ENCODE measurements around the gene PCSK5.

DNA sequence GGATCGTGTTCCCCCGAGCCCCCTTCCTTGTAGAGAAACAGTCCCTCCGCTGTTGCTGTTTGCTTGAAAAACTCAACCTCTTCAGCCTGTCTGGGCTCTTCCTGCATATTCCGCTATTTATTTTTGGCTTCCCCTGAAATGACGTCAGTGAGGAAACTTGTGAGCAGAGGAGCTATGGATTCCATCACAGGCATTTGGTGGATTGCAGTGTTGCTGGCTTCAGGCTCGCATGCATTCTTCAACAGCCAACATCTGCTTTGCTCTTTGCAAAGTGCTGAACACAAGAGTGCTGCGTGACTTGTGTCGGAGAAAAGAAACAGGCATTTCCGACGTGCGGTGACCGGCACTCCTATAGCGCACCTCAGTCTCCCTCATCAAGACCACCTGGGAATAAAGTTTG lies 271.1 kb downstream of the PCSK5 start:
- no peak for TF ChIP-seq FOXM1 (IDR thresholded peaks at IDR 0.05; ENCODE audit: borderline replicate concordance, low read depth)
- TF ChIP-seq, protein P1, sequence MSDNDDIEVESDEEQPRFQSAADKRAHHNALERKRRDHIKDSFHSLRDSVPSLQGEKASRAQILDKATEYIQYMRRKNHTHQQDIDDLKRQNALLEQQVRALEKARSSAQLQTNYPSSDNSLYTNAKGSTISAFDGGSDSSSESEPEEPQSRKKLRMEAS (IDR thresholded peaks at IDR 0.05): no peak
- no peak for TF ChIP-seq TEAD4 (IDR thresholded peaks at IDR 0.05)
- TF ChIP-seq RAD21 (IDR thresholded peaks at IDR 0.05; ENCODE audit: low read depth): no peak
- no peak for TF ChIP-seq CEBPB (IDR thresholded peaks at IDR 0.05)
- no peak for TF ChIP-seq EGR1 (IDR thresholded peaks at IDR 0.05)

All from Ishikawa (cell line).